Measurements from ENCODE around the gene SMAD6.

SMAD6 gene

GRCh38 chr15:66778314-66778665 is 76.3 kb downstream of the SMAD6 start:
- DNase-seq: no peak

GRCh38 chr15:66778716-66779115 is 76.7 kb downstream of the SMAD6 start:
- DNase-seq: no peak

DNA sequence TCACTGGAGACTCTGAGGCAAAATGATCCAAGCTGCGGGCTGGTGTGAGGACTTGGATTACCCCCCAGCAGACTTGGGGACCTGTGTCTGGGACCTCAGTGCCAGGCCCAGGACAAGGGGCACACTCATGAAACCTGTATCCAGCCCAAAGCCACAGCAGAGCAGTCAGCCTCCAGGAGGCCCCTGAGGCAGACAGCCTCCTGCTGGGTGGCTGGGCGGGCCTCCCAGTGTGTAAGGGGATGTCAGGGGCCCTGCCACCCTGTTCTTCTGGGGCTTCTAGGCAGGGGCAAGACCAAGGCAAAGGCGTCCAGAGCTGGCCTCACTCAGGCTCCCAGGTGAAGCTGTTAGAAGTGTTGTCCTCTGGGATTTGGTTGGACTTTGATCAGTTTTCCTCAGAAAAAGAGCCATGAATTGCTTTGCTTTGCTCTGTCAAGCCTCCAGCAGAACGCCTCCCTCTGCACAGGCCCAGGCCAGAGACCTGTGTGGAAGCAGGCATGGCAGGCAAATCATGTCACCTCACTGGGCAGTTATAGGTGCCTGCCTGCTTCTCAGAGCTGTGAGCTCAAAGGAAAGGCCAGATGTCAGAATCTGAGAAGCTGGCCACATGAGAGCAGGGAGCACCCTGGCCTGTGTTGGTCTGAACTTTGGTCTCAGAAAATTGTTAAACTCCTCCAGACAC is 77.4 kb downstream of the SMAD6 start:
- DNase-seq: no peak

DNA sequence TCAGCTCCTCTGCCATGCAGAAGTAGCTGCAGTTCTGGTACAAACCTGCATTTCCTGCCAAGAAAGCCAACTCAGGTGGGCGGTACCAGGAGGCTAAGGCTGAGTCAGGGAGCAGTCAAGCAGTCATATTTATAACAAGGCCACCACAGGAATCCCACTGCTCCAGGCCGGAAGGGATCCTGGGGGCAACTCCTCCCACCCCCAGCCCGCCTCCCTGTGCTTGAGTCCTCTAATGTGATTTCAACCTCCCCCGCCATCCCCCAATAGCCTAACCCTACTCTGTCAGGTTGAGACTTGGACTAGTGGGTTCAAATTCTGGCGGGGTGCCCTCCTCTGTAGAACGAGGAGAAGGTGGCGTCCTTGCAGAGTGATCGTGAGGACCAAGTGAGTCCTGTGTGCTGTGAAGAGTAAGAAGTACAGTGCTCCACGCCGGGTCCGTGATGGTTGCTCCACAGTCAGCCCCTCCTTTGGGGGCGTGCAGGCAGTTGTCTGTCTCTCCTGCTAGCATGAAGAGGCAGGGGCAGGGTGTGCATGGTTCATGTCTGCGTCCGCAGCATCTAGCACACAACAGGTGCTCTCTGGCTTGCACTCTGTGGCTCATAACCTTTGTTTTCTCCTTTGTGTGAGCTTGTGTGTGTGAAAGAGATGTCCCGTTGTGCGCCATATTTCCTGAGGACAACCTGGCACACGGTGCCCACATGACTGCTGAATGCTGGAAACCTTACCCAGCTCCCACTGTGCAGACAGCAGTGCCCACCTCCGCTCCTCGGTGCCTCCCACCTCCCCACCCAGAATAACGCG is 78.3 kb downstream of the SMAD6 start:
- DNase-seq: no peak

DNA sequence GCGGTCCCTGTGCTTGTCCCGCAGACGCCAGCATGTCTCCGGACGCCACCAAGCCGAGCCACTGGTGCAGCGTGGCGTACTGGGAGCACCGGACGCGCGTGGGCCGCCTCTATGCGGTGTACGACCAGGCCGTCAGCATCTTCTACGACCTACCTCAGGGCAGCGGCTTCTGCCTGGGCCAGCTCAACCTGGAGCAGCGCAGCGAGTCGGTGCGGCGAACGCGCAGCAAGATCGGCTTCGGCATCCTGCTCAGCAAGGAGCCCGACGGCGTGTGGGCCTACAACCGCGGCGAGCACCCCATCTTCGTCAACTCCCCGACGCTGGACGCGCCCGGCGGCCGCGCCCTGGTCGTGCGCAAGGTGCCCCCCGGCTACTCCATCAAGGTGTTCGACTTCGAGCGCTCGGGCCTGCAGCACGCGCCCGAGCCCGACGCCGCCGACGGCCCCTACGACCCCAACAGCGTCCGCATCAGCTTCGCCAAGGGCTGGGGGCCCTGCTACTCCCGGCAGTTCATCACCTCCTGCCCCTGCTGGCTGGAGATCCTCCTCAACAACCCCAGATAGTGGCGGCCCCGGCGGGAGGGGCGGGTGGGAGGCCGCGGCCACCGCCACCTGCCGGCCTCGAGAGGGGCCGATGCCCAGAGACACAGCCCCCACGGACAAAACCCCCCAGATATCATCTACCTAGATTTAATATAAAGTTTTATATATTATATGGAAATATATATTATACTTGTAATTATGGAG is 79.1 kb downstream of the SMAD6 start:
- DNase-seq: no peak

GRCh38 chr15:66782785-66783184 is 80.7 kb downstream of the SMAD6 start:
- no peak for DNase-seq

DNA sequence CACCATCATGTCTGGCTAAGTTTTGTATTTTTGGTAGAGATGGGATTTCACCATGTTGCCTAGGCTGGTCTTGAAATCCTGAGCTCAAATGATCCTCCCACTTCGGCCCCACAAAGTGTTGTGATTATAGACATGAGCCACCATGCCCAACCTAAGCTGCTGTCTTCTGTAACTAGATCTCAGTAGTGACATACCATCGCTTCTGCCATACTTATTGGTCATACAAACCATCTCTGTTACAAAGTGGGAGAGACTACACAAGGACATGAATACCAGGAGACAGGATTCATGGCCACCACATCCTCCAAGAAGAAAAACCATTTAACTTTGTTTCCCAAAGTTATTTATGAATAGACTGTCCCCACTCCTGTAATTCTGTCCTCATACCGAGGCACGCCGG is 81.3 kb downstream of the SMAD6 start:
- DNase-seq: no peak

DNA sequence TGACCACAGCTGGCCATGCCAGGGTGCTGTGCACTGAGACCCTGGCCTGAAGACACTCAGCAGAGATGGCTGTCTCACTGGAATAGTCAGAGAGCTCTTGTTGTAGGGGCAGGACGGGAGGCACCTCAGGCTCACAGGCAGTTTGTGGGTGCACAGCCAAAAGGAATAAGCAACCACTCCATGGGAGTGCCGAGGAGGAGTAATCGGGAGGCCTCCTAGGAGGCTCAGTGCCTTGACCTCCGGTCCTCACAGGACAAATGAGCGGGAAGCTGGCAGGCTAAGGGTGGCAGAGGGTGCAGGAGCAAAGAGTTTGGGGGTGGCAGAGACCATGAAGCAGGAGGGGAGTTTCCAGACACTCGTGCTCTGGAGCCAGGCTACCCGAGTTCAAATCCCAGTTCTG is 81.7 kb downstream of the SMAD6 start:
- DNase-seq: no peak

DNA sequence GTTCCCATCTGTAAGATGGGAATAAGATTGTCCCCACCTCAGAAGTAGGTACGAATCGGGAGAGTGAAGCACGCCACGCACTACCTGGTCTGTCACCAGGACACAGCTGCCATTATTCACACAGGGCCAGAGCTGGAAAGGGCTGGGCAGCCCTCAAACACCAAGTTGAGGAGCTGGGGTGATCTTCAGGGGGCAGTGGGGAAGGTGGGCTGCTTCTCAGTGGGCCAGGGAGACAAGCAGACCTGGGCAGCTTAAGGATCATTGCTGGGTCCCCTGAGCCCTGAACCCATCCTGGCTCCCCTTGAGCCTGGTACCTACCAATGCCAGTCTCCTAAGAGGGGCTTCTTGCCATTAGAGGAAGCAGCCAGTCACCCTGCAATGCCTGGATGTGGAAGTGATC is 82.1 kb downstream of the SMAD6 start:
- DNase-seq: no peak

- no peak for DNase-seq
Observed at GRCh38 chr15:66785637-66786036, 83.6 kb downstream of the SMAD6 start.

DNA sequence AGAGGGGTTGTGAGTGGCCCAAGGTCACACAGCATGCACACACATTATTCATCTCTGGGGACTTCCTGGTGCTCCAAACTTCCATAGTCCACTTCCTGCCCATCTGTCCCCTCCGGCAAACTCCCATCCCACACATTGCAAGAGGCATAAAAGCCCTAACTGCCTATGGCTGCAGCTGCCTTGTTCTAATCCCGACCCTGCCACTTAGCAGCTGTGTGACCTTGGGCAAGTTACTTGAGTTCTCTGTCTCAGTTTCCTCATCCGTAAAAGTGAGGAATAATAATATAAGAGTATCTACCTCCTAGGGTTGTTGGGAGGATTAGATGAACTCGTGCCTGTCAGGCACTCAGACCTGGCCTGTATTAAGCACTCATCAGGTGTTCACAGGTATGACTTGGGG is 84.2 kb downstream of the SMAD6 start:
- DNase-seq: no peak

GRCh38 chr15:66786708-66787488 is 84.9 kb downstream of the SMAD6 start:
- DNase-seq: no peak

GRCh38 chr15:66787489-66787871 is 85.4 kb downstream of the SMAD6 start:
- no peak for DNase-seq

- DNase-seq: no peak
Observed at GRCh38 chr15:66788024-66788423, 86.0 kb downstream of the SMAD6 start.

GRCh38 chr15:66789029-66790025 is 87.3 kb downstream of the SMAD6 start:
- DNase-seq: no peak

DNA sequence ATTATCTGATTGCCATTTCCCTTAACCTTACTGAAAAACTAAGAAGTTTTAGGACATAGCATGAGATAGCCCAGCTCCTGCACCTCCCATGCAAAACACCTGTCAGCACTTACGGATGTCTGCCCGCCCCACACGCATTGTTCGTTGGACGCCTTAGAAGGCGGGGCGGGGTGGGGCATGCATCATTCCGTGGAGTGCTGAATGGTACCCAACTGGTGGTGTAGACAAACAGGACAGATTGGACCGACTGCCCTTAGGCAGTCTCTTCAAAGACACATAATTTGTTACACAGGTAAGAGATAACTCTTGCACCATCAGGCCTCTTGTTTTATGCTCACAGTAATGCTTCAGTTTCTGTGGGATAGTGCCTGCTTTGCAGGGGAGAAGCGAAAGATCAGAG is 93.8 kb downstream of the SMAD6 start:
- no peak for DNase-seq

DNA sequence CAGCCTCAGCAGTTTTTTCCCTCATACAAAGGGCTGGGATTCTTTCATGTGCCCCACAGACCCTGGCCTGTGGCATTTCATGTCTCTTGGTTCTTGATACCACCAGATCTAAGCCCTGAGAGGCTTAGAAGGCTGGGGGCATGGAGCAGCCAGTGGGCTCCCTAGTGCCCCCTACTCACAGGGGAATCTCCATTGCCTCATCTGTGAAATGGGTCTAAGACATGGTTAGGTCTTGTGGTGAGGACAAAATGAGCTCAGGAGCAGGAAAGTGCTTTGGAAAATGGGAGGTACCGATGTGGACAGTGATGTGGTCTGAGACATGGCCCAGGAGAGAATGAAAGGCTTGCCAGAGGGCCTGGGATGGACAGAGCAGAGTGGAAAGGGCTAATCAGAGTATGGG is 94.3 kb downstream of the SMAD6 start:
- DNase-seq: no peak

DNA sequence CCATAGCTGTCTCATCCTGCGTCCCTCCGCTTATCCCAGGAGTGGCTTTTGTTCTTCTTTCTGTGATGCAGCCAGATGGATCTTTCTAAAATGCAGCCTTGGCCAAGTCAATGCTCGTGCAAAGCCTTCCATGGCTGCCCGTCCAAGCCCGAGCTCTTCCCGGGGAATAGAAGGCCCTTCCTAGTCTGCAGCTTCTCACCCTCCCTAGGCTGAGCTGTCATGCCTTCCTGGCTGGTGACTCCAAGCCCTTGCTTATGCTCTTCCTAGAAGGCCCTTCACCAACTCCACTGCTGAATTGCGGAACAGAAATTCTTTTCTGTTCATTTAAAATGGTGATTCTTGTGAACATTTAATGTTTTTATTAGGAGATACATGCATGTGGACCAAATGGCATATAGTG is 95.9 kb downstream of the SMAD6 start:
- DNase-seq: no peak

DNA sequence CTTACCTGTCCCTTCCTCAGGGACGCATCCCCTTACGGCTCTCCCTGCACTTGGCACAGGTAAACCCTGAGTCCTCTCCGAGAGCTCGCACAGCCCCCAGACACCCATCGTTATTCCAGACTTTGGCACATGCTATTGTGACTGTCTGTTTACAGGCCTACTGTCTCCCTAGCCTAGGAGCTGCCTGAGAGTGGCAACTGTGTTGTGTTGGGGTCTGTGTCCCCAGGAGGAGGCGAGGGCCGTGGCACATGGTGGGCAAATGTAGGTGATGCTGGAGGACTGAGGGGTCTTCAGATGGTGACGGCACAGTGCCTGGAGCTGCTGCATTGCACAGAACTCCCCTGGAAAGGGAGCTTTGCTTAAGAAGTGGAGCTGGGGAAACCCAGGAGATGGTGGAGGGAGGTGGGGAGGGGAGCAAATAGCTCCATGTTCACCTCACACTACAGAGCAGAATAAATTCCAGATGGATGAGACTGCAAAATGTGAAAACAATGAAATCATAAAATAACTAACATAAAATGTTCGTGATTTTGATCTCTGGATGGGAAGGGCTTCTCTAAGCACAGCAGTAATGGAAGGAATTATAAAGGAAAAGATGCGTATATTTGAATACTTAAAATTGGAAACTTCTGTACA is 96.5 kb downstream of the SMAD6 start:
- no peak for DNase-seq

DNA sequence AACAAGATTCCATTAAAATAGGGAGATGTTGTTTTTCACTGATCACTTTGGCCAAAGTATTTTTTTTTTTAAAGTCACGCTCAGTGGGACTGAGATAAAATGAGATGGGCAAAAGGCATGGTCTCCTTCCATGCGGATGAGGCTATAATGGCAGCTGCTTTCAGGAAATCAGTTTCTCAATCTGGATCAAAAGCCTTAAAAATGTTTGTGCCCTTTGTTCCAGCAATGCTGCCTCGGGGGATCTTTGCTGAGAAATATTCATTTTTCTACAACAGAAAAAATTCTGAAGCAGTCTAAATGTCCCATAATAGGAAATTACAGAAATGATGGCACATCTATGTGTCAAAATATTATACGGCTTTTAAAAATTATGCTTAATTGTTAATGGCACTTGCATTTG is 97.2 kb downstream of the SMAD6 start:
- no peak for DNase-seq

- DNase-seq: no peak
Observed at GRCh38 chr15:66800584-66801235, 98.7 kb downstream of the SMAD6 start.

All from activated CD4-positive, alpha-beta T cell treated with anti-CD3 and anti-CD28 coated beads for 1 hour (primary cell).